ENCODE data around the gene CLDN20. TPM values are rescaled to one million over a fixed set of nuclear protein-coding genes. Genes with fewer than 3 reads are reported as not detected.
"Not testable (repeated sequence)": the region's sequence is repeated elsewhere in the genome, so short reads cannot be mapped to it uniquely, and the experiment has no call there.

The CLDN20 gene
- total RNA-seq, 1 donor from 2014 or later: 0.23 TPM

GRCh38 chr6:155245193-155245592 is 18.6 kb upstream of the CLDN20 start:
- no peak for DNase-seq (ENCODE audit: low spot score)

- DNase-seq (ENCODE audit: low spot score): no peak
These were observed 18.0 kb upstream of the CLDN20 start for GRCh38 chr6:155245831-155246230.

GRCh38 chr6:155246825-155247224 is 17.0 kb upstream of the CLDN20 start:
- DNase-seq (ENCODE audit: low spot score): no peak

- no peak for DNase-seq (ENCODE audit: low spot score)
These were observed 16.2 kb upstream of the CLDN20 start for GRCh38 chr6:155247618-155248007.

- peak; percentile 35 for DNase-seq (ENCODE audit: low spot score)
These were observed 15.5 kb upstream of the CLDN20 start for GRCh38 chr6:155248008-155249001.

- no peak for DNase-seq (ENCODE audit: low spot score)
These were observed 13.0 kb upstream of the CLDN20 start for GRCh38 chr6:155250701-155251381.

GRCh38 chr6:155252581-155252980 is 11.2 kb upstream of the CLDN20 start:
- DNase-seq (ENCODE audit: low spot score): no peak

- no peak for DNase-seq (ENCODE audit: low spot score)
These were observed 10.5 kb upstream of the CLDN20 start for GRCh38 chr6:155253337-155253736.

- no peak for DNase-seq (ENCODE audit: low spot score)
These were observed 9.7 kb upstream of the CLDN20 start for GRCh38 chr6:155254139-155254538.

GRCh38 chr6:155256122-155256795 is 7.6 kb upstream of the CLDN20 start:
- no peak for DNase-seq (ENCODE audit: low spot score)

GRCh38 chr6:155257796-155258195 is 6.0 kb upstream of the CLDN20 start:
- no peak for DNase-seq (ENCODE audit: low spot score)

- DNase-seq (ENCODE audit: low spot score): no peak
These were observed 4.6 kb upstream of the CLDN20 start for GRCh38 chr6:155259204-155259603.

- no peak for DNase-seq (ENCODE audit: low spot score)
These were observed 3.9 kb upstream of the CLDN20 start for GRCh38 chr6:155259897-155260296.

GRCh38 chr6:155260686-155261085 is 3.1 kb upstream of the CLDN20 start:
- no peak for DNase-seq (ENCODE audit: low spot score)

- no peak for DNase-seq (ENCODE audit: low spot score)
These were observed 2.5 kb upstream of the CLDN20 start for GRCh38 chr6:155261111-155261900.

- no peak for DNase-seq (ENCODE audit: low spot score)
These were observed 1.2 kb upstream of the CLDN20 start for GRCh38 chr6:155262655-155263054.

- DNase-seq (ENCODE audit: low spot score): no peak
These were observed 994 bp downstream of the CLDN20 start for GRCh38 chr6:155264693-155265320.

- no peak for DNase-seq (ENCODE audit: low spot score)
These were observed 2.2 kb downstream of the CLDN20 start for GRCh38 chr6:155265843-155266535.

- DNase-seq (ENCODE audit: low spot score): no peak
These were observed 3.6 kb downstream of the CLDN20 start for GRCh38 chr6:155267411-155267810.

- DNase-seq (ENCODE audit: low spot score): not testable (repeated sequence)
These were observed 4.5 kb downstream of the CLDN20 start for GRCh38 chr6:155268088-155268867.
